ENCODE data around the gene PEMT.

PEMT gene

GRCh38 chr17:17569691-17570090, 21.8 kb downstream of the PEMT start:
- no peak for FAIRE-seq

GRCh38 chr17:17568772-17569195, 22.7 kb downstream of the PEMT start:
- FAIRE-seq: no peak

- no peak for FAIRE-seq
Observed at GRCh38 chr17:17567631-17568030, 23.9 kb downstream of the PEMT start.

- no peak for FAIRE-seq
Observed at GRCh38 chr17:17566896-17567513, 24.5 kb downstream of the PEMT start.

- no peak for FAIRE-seq
Observed at GRCh38 chr17:17565471-17566339, 25.8 kb downstream of the PEMT start.

- no peak for FAIRE-seq
Observed at GRCh38 chr17:17564896-17565295, 26.6 kb downstream of the PEMT start.

GRCh38 chr17:17564323-17564722, 27.2 kb downstream of the PEMT start:
- FAIRE-seq: no peak

- FAIRE-seq: no peak
Observed at GRCh38 chr17:17563530-17563929, 28.0 kb downstream of the PEMT start.

- FAIRE-seq: no peak
Observed at GRCh38 chr17:17562146-17562511, 29.4 kb downstream of the PEMT start.

GRCh38 chr17:17561408-17562145, 29.9 kb downstream of the PEMT start:
- no peak for FAIRE-seq

- no peak for FAIRE-seq
Observed at GRCh38 chr17:17560975-17561374, 30.5 kb downstream of the PEMT start.

- FAIRE-seq: no peak
Observed at GRCh38 chr17:17560167-17560566, 31.3 kb downstream of the PEMT start.

GRCh38 chr17:17559164-17559563, 32.3 kb downstream of the PEMT start:
- FAIRE-seq: no peak

GRCh38 chr17:17558431-17558830, 33.1 kb downstream of the PEMT start:
- no peak for FAIRE-seq

GRCh38 chr17:17557796-17558195, 33.7 kb downstream of the PEMT start:
- FAIRE-seq: no peak

GRCh38 chr17:17556671-17557070, 34.8 kb downstream of the PEMT start:
- FAIRE-seq: no peak

GRCh38 chr17:17555906-17556305, 35.6 kb downstream of the PEMT start:
- no peak for FAIRE-seq

- FAIRE-seq: no peak
Observed at GRCh38 chr17:17555151-17555550, 36.4 kb downstream of the PEMT start.

- no peak for FAIRE-seq
Observed at GRCh38 chr17:17554266-17554665, 37.2 kb downstream of the PEMT start.

- FAIRE-seq: no peak
Observed at GRCh38 chr17:17553217-17554195, 38.0 kb downstream of the PEMT start.

- FAIRE-seq: no peak
Observed at GRCh38 chr17:17552351-17553216, 38.9 kb downstream of the PEMT start.

GRCh38 chr17:17551361-17551760, 40.1 kb downstream of the PEMT start:
- no peak for FAIRE-seq

All from TTC549 (cell line).